Vagina (tissue), 2 donors: ENCODE measurements around the gene KPTN.

Source experiments
- CTCF ChIP-seq, 3 experiments: fragments of 450-650 bp in 2 of 3; fragments of 200-600 bp in 1 of 3; sonication (generic) in 1 of 3; IDR thresholded peaks; one replicate each; pipeline ENCODE4 v1.5.1; 2017 to 2019; ENCODE audit warnings: antibody characterized with exemption in 3 of 3, mild to moderate bottlenecking in 2 of 3, moderate library complexity in 2 of 3
- POLR2A ChIP-seq, 2 donors: fragments of 450-650 bp; IDR thresholded peaks; one replicate each; pipeline ENCODE4 v1.6.1; 2017; ENCODE audit warnings: antibody characterized with exemption in 2 of 2, mild to moderate bottlenecking in 2 of 2, moderate library complexity in 2 of 2
- POLR2AphosphoS5 ChIP-seq, 2 donors: sonication (generic); formaldehyde crosslinking; IDR thresholded peaks; one replicate each; pipeline ENCODE4 v1.9.0; 2017; ENCODE audit warnings: antibody characterized with exemption in 2 of 2, mild to moderate bottlenecking in 2 of 2, low read depth in 1 of 2; ENCODE audit not compliant: insufficient read depth in 1 of 2

GRCh38 chr19:47461876-47462275 is 22.1 kb downstream of the KPTN start:
- TF ChIP-seq POLR2A (IDR thresholded peaks at IDR 0.05) (no peak), CTCF (IDR thresholded peaks at IDR 0.05) (no peak), POLR2AphosphoS5 (IDR thresholded peaks at IDR 0.05; ENCODE audit: insufficient read depth in 1 of 2, low read depth in 1 of 2) (no peak)
